PC-3 (cell line): ENCODE measurements around the gene MAP2.

Experiments used
- CTCF ChIP-seq: fragments of 300-600 bp; sonication (generic); conservative IDR thresholded peaks from 2 replicates; pipeline ENCODE4 v1.5.1; 2017; ENCODE audit warnings: antibody characterized with exemption, low read depth, mild to moderate bottlenecking, low read length
- EZH2 ChIP-seq: fragments of 300-600 bp; sonication (generic); IDR thresholded peaks from one replicate; pipeline ENCODE4 v1.6.1; 2017; ENCODE audit warnings: antibody characterized with exemption, mild to moderate bottlenecking, low read length; ENCODE audit not compliant: unreplicated experiment
- EZH2phosphoT487 ChIP-seq: fragments of 300-600 bp; sonication (generic); IDR thresholded peaks from 2 replicates; pipeline ENCODE4 v1.6.1; 2018; ENCODE audit warnings: mild to moderate bottlenecking, antibody characterized with exemption, low read length, borderline replicate concordance

DNA sequence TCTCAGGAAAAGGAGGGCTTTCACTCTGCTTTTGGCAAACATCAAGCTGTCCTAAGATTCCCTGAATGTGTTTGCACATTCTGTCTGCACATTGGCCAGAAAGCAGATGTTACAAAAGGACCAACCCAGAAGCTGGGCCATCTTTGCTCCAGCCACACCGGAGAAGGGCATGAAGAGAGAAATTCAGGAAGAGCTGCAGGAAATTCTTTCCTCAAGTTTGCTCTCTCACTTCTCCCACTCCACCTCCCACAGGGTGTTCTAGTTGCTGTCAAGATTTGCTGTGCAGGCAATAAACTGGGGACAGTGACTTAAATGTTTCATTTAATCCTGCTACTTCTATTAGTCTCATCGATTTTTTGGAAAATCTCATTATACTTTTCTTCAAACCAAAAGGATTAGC, 210.1 kb downstream of the MAP2 start:
- TF ChIP-seq EZH2 (no peak), CTCF (no peak), EZH2phosphoT487 (no peak)
